Neural progenitor cell (in vitro differentiated cells): ENCODE results near the gene DMPK. TPM values are rescaled to one million over a fixed set of nuclear protein-coding genes. Genes with fewer than 3 reads are reported as not detected.

Experiments
- DNase-seq: peaks from one replicate; pipeline ENCODE4 v3.0.0-alpha.2; 2016; ENCODE audit warnings: low spot score
- H2AFZ ChIP-seq: fragments of 200-600 bp; sonication (generic); replicated peaks from 2 replicates; pipeline ENCODE4 v1.6.1; 2016; ENCODE audit warnings: antibody characterized with exemption
- H3F3A ChIP-seq: fragments of 200-600 bp; sonication (generic); 2 replicates; pipeline ENCODE4 v1.6.1; 2016; ENCODE audit warnings: antibody characterized with exemption, low read depth
- H3K27ac ChIP-seq: fragments of 200-600 bp; sonication (generic); 2 replicates; pipeline ENCODE4 v1.5.1; 2016; ENCODE audit warnings: mild to moderate bottlenecking
- H3K27me3 ChIP-seq: fragments of 200-600 bp; sonication (generic); 2 replicates; pipeline ENCODE4 v1.6.1; 2016; ENCODE audit warnings: mild to moderate bottlenecking, moderate library complexity
- H3K36me3 ChIP-seq: fragments of 200-600 bp; sonication (generic); 2 replicates; pipeline ENCODE4 v1.5.1; 2016
- H3K4me1 ChIP-seq: fragments of 200-600 bp; sonication (generic); 2 replicates; pipeline ENCODE4 v1.6.1; 2016; ENCODE audit warnings: mixed run types
- H3K4me2 ChIP-seq: fragments of 200-600 bp; sonication (generic); 2 replicates; pipeline ENCODE4 v1.6.1; 2016
- H3K4me3 ChIP-seq: fragments of 200-600 bp; sonication (generic); 2 replicates; pipeline ENCODE4 v1.5.1; 2016
- H3K79me2 ChIP-seq: fragments of 200-600 bp; sonication (generic); 2 replicates; pipeline ENCODE4 v1.6.1; 2016; ENCODE audit warnings: low read depth
- H3K9ac ChIP-seq: fragments of 200-600 bp; sonication (generic); 2 replicates; pipeline ENCODE4 v1.6.1; 2016
- H3K9me3 ChIP-seq: fragments of 200-600 bp; sonication (generic); 2 replicates; pipeline ENCODE4 v1.5.1; 2016; ENCODE audit warnings: low read depth
- H4K20me1 ChIP-seq: fragments of 200-600 bp; sonication (generic); 2 replicates; pipeline ENCODE4 v1.6.1; 2016; ENCODE audit warnings: low read depth
- H3K27ac Mint-ChIP-seq: 3 replicates; pipeline ENCODE4 v1.8.0; 2021; ENCODE audit warnings: mixed read lengths
- H3K27me3 Mint-ChIP-seq: 2 replicates; pipeline ENCODE4 v1.8.0; 2022; ENCODE audit warnings: low read depth, mild to moderate bottlenecking, inconsistent platforms, moderate library complexity, mixed read lengths; ENCODE audit not compliant: insufficient read depth
- H3K36me3 Mint-ChIP-seq: 3 replicates; pipeline ENCODE4 v1.8.0; 2021; ENCODE audit warnings: mixed read lengths
- H3K4me1 Mint-ChIP-seq: 3 replicates; pipeline ENCODE4 v1.8.0; 2021; ENCODE audit warnings: mixed read lengths
- H3K4me3 Mint-ChIP-seq: 3 replicates; pipeline ENCODE4 v1.8.0; 2021; ENCODE audit warnings: mild to moderate bottlenecking, moderate library complexity, mixed read lengths
- H3K9me3 Mint-ChIP-seq: 3 replicates; pipeline ENCODE4 v1.8.0; 2020; ENCODE audit warnings: mixed read lengths
- CTCF ChIP-seq: fragments of 200-600 bp; sonication (generic); IDR thresholded peaks from 2 replicates; pipeline ENCODE4 v1.5.1; 2017; ENCODE audit warnings: antibody characterized with exemption, mild to moderate bottlenecking
- EZH2 ChIP-seq: fragments of 200-600 bp; sonication (generic); IDR thresholded peaks from 2 replicates; pipeline ENCODE4 v1.6.1; 2017; ENCODE audit warnings: antibody characterized with exemption, mild to moderate bottlenecking, moderate library complexity
- EZH2phosphoT487 ChIP-seq: fragments of 200-600 bp; sonication (generic); IDR thresholded peaks from 2 replicates; pipeline ENCODE4 v1.6.1; 2017; ENCODE audit warnings: antibody characterized with exemption
- total RNA-seq: library from RNA; depleted of rRNA; stranded (reverse); fragments of >200 nt; gene quantifications from 2 replicates; pipeline ENCODE4 v1.2.3, GENCODE V29; 2015; ENCODE audit warnings: low replicate concordance

The DMPK gene
- total RNA-seq, 1 donor from 2014 or later, result 5.5 TPM

DNA sequence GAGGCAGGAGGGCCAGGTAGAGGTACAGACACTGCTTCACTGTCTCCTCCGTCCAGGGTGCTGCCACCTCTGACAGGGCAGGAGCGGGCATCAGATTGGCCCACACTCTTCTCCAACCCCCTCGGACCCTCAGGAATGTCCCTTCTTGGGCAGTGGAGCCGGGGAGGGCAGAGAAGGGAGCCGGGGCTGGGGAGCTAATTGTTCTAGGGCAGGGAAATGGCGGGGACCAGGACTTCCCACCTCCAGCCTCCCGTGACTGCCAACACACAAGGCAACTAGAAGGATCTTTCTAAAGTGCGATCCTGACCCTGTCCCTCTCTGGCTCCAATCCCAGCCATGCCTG, 42.9 kb upstream of the DMPK start:
- no peak overlapping the region for H3K9ac ChIP-seq
- no peak for TF ChIP-seq EZH2phosphoT487
- H3K27ac ChIP-seq, result no peak overlapping the region
- Mint-ChIP-seq H3K4me1 (peaks cover 4% of the 10 kb centered on the region), H3K9me3 (no peaks in the 10 kb centered on the region), H3K27ac (no peak overlapping the region), H3K36me3 (peaks cover 26% of the 10 kb centered on the region), H3K4me3 (no peak overlapping the region), H3K27me3 (peaks cover 10% of the 10 kb centered on the region)
- no peak overlapping the region for H3K4me3 ChIP-seq
- H3K4me1 ChIP-seq, result no peaks in the 10 kb centered on the region
- H3K9me3 ChIP-seq, result no peaks in the 10 kb centered on the region
- H3F3A ChIP-seq, result no peaks in the 10 kb centered on the region
- no peak overlapping the region for H3K4me2 ChIP-seq
- DNase-seq, result no peak
- no peaks in the 10 kb centered on the region for H3K79me2 ChIP-seq
- no peaks in the 10 kb centered on the region for H4K20me1 ChIP-seq
- H2AFZ ChIP-seq, result no peak overlapping the region
- H3K27me3 ChIP-seq, result no peaks in the 10 kb centered on the region
- no peaks in the 10 kb centered on the region for H3K36me3 ChIP-seq

DNA sequence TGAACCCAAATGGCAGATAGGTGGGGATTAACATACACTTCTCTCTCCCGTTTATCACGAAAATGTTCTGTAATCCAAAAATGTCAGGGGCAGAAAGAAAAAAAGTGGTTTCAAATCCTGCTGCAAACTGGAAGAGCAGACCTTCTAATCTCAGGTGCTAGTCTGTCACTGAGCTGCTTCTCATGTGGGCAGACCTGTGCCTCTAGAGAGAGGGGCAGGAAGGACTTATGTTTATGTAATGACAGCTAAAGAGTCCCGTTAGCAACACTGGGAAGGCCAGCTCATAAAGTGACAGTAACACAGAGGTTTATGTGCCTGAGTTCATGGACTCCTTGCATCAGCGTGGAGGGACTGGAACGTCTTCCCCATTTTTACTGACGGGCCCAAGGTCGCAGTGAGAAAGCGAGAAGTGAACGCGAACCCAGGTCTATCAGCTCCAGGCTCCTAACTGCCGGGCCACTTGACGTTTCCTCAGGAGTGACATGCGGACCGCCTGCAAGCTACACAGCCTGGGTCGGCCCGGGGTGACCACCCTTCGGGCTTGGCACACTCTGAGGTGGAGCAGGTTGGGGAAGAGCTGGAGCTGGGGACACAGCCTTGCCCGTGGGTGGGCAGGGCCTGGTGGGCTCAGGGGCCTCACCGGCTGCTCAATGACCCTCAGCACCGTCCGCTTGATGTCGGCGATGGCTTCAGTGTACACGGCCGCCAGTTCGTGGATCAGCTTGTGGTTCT, 42.4 kb upstream of the DMPK start:
- TF ChIP-seq EZH2 (no peak), EZH2phosphoT487 (no peak), CTCF (no peak)
- no peaks in the 10 kb centered on the region for H3K9me3 Mint-ChIP-seq
- Histone ChIP-seq H2AFZ (no peak overlapping the region), H3K27me3 (no peaks in the 10 kb centered on the region), H3K4me1 (no peaks in the 10 kb centered on the region), H3K27ac (no peak overlapping the region), H3K36me3 (no peaks in the 10 kb centered on the region), H3K79me2 (no peaks in the 10 kb centered on the region), H3K9me3 (no peaks in the 10 kb centered on the region), H3K4me2 (no peak overlapping the region), H3K9ac (no peak overlapping the region), H4K20me1 (no peaks in the 10 kb centered on the region), H3F3A (no peaks in the 10 kb centered on the region), H3K4me3 (no peak overlapping the region)
- H3K27ac Mint-ChIP-seq, result no peak overlapping the region
- DNase-seq, result no peak
- peaks cover 26% of the 10 kb centered on the region for H3K36me3 Mint-ChIP-seq
- H3K4me3 Mint-ChIP-seq, result no peak overlapping the region
- peaks cover 10% of the 10 kb centered on the region for H3K27me3 Mint-ChIP-seq
- peaks cover 4% of the 10 kb centered on the region for H3K4me1 Mint-ChIP-seq

- Histone ChIP-seq H3K36me3 (no peaks in the 10 kb centered on the region), H3K79me2 (no peaks in the 10 kb centered on the region), H3K27ac (no peak overlapping the region), H3K9ac (no peak overlapping the region), H3K4me2 (no peak overlapping the region), H4K20me1 (no peaks in the 10 kb centered on the region), H3K27me3 (no peaks in the 10 kb centered on the region), H2AFZ (no peak overlapping the region), H3K9me3 (no peaks in the 10 kb centered on the region), H3F3A (no peaks in the 10 kb centered on the region), H3K4me1 (no peaks in the 10 kb centered on the region), H3K4me3 (no peak overlapping the region)
- H3K27me3 Mint-ChIP-seq, result peaks cover 10% of the 10 kb centered on the region
- H3K27ac Mint-ChIP-seq, result no peak overlapping the region
- DNase-seq, result no peak
- no peak overlapping the region for H3K4me3 Mint-ChIP-seq
- peaks cover 4% of the 10 kb centered on the region for H3K4me1 Mint-ChIP-seq
- H3K9me3 Mint-ChIP-seq, result no peaks in the 10 kb centered on the region
- peaks cover 21% of the 10 kb centered on the region for H3K36me3 Mint-ChIP-seq
- TF ChIP-seq EZH2 (no peak), CTCF (no peak), EZH2phosphoT487 (no peak)
These were observed 41.8 kb upstream of the DMPK start for GRCh38 chr19:45824041-45824471.

GRCh38 chr19:45823182-45823581, 40.9 kb upstream of the DMPK start:
- Mint-ChIP-seq H3K9me3 (no peaks in the 10 kb centered on the region), H3K4me3 (no peak overlapping the region), H3K4me1 (peaks cover 4% of the 10 kb centered on the region), H3K36me3 (peaks cover 15% of the 10 kb centered on the region), H3K27me3 (peaks cover 6% of the 10 kb centered on the region), H3K27ac (no peak overlapping the region)
- H3K4me3 ChIP-seq, result no peak overlapping the region
- peaks cover 3% of the 10 kb centered on the region for H3F3A ChIP-seq
- no peak for TF ChIP-seq EZH2
- TF ChIP-seq EZH2phosphoT487, result no peak
- no peak for TF ChIP-seq CTCF
- no peaks in the 10 kb centered on the region for H3K9me3 ChIP-seq
- H3K27me3 ChIP-seq, result no peaks in the 10 kb centered on the region
- no peak overlapping the region for H3K27ac ChIP-seq
- H3K4me2 ChIP-seq, result no peak overlapping the region
- no peaks in the 10 kb centered on the region for H3K36me3 ChIP-seq
- peaks cover 1% of the 10 kb centered on the region for H4K20me1 ChIP-seq
- H3K79me2 ChIP-seq, result no peaks in the 10 kb centered on the region
- no peak overlapping the region for H3K9ac ChIP-seq
- H2AFZ ChIP-seq, result no peak overlapping the region
- DNase-seq, result no peak
- peaks cover 2% of the 10 kb centered on the region for H3K4me1 ChIP-seq
